Measurements from ENCODE around the gene SLC9A9. TPM values are rescaled to one million over a fixed set of nuclear protein-coding genes. Genes with fewer than 3 reads are reported as not detected.

Gene SLC9A9
- total and polyA plus RNA-seq, 2 of the 8 experiments (the other 6 are each of a cell fraction or from before 2014, with no cell fraction given) = 0.48 to 1.1 TPM

GRCh38 chr3:143581972-143582722 is 266.1 kb downstream of the SLC9A9 start:
- POLR2A ChIA-PET (ENCODE audit: partially characterized antibody) = no interaction called here
- Histone ChIP-seq H2BK20ac (ENCODE audit: low read length) (no peak overlapping the region), H2BK12ac (ENCODE audit: low read depth, low read length) (no peak overlapping the region), H3K9ac (replicated peaks in 1 of 4; ENCODE audit: extremely low read depth in 1 of 4, low read depth in 3 of 4, low read length in 3 of 4) (no peak overlapping the region; a peak in 1 of 7 replicates), H4K20me1 (replicated peaks in 1 of 2; ENCODE audit: control insufficient read depth in 1 of 2, insufficient read depth in 2 of 2, low read length in 2 of 2) (no peaks in the 10 kb centered on the region), H3K4me2 (ENCODE audit: insufficient read depth in 1 of 2, low read depth in 2 of 2, low read length in 2 of 2) (no peak overlapping the region), H3K79me2 (ENCODE audit: control insufficient read depth in 1 of 2, insufficient read depth in 2 of 2, low read length in 2 of 2) (no peaks in the 10 kb centered on the region), H4K8ac (ENCODE audit: extremely low read depth, insufficient read depth, low read length) (no peak overlapping the region), H3K4me3 (ENCODE audit: extremely low read depth in 1 of 4, insufficient read depth in 2 of 4, low read depth in 3 of 4, low read length in 4 of 4) (no peak overlapping the region), H3K27me3 (replicated peaks in 1 of 4; ENCODE audit: control insufficient read depth in 3 of 4, extremely low read depth in 1 of 4, insufficient read depth in 3 of 4, low read length in 3 of 4) (no peaks in the 10 kb centered on the region), H3K18ac (ENCODE audit: extremely low read depth, low read length) (no peak overlapping the region), H3K79me1 (ENCODE audit: low read depth, low read length) (no peaks in the 10 kb centered on the region), H3K9me3 (ENCODE audit: insufficient read depth in 2 of 2, low read depth in 1 of 2, low read length in 1 of 2) (no peaks in the 10 kb centered on the region), H3K4ac (replicated peaks; ENCODE audit: insufficient read length, low read depth, low read length) (no peak overlapping the region), H2BK15ac (ENCODE audit: low read length) (no peak overlapping the region), H2AFZ (ENCODE audit: low read length) (no peak overlapping the region), H3K56ac (replicated peaks; ENCODE audit: insufficient read length, low read depth, low read length) (no peak overlapping the region), H2AK5ac (ENCODE audit: low read depth, low read length) (no peak overlapping the region), H3K4me1 (replicated peaks in 1 of 4; ENCODE audit: control insufficient read depth in 3 of 4, insufficient read depth in 4 of 4, low read length in 3 of 4) (no peaks in the 10 kb centered on the region), H2BK120ac (replicated peaks; ENCODE audit: low read depth, low read length) (no peak overlapping the region), H3K23ac (ENCODE audit: insufficient read length) (no peak overlapping the region), H3K14ac (ENCODE audit: insufficient read length) (no peak overlapping the region), H3K36me3 (ENCODE audit: control insufficient read depth in 2 of 4, insufficient read depth in 4 of 4, low read length in 3 of 4) (no peaks in the 10 kb centered on the region), H2BK5ac (ENCODE audit: low read depth, low read length) (no peak overlapping the region), H3K27ac (ENCODE audit: low read depth, low read length) (no peak overlapping the region), H4K5ac (ENCODE audit: insufficient read length, low read depth, low read length) (no peak overlapping the region), H4K91ac (replicated peaks; ENCODE audit: insufficient read length, low read length) (no peak overlapping the region), H3K23me2 (ENCODE audit: low read depth, low read length) (no peaks in the 10 kb centered on the region)
- CTCF ChIA-PET (ENCODE audit: partially characterized antibody) = no interaction called here
- FAIRE-seq (no peak), DNase-seq (ENCODE audit: low read depth in 1 of 2, low spot score in 2 of 2) (no peak)
- TF ChIP-seq TAF7 (optimal IDR thresholded peaks at IDR 0.05; ENCODE audit: borderline replicate concordance, low read depth, low read length) (no peak), SRF (IDR thresholded peaks at IDR 0.05; ENCODE audit: low read depth, low read length) (no peak), FOSL1 (IDR thresholded peaks at IDR 0.05; ENCODE audit: insufficient read depth, low read depth, low read length) (no peak)
- TF ChIP-seq, protein P1, sequence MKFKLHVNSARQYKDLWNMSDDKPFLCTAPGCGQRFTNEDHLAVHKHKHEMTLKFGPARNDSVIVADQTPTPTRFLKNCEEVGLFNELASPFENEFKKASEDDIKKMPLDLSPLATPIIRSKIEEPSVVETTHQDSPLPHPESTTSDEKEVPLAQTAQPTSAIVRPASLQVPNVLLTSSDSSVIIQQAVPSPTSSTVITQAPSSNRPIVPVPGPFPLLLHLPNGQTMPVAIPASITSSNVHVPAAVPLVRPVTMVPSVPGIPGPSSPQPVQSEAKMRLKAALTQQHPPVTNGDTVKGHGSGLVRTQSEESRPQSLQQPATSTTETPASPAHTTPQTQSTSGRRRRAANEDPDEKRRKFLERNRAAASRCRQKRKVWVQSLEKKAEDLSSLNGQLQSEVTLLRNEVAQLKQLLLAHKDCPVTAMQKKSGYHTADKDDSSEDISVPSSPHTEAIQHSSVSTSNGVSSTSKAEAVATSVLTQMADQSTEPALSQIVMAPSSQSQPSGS (IDR thresholded peaks at IDR 0.05; ENCODE audit: low read length) = no peak
- 86% methylated on average over 6 of the region's 6 CpGs; no CpG with 5 or more reads in 1 of the 2 experiments for WGBS, 2 experiments (ENCODE audit: extremely low coverage in 1 of 2, insufficient coverage in 1 of 2, insufficient read length in 1 of 2, insufficient replicate concordance in 2 of 2, low coverage in 1 of 2, low lambda C conversion rate in 2 of 2, missing lambda C conversion rate in 1 of 2)
